Measurements from ENCODE around the gene GTF2A1L. TPM values are rescaled to one million over a fixed set of nuclear protein-coding genes. Genes with fewer than 3 reads are reported as not detected.

The GTF2A1L gene
- total RNA-seq, 1 experiment from 2014 or later, result 0.22 TPM

DNA sequence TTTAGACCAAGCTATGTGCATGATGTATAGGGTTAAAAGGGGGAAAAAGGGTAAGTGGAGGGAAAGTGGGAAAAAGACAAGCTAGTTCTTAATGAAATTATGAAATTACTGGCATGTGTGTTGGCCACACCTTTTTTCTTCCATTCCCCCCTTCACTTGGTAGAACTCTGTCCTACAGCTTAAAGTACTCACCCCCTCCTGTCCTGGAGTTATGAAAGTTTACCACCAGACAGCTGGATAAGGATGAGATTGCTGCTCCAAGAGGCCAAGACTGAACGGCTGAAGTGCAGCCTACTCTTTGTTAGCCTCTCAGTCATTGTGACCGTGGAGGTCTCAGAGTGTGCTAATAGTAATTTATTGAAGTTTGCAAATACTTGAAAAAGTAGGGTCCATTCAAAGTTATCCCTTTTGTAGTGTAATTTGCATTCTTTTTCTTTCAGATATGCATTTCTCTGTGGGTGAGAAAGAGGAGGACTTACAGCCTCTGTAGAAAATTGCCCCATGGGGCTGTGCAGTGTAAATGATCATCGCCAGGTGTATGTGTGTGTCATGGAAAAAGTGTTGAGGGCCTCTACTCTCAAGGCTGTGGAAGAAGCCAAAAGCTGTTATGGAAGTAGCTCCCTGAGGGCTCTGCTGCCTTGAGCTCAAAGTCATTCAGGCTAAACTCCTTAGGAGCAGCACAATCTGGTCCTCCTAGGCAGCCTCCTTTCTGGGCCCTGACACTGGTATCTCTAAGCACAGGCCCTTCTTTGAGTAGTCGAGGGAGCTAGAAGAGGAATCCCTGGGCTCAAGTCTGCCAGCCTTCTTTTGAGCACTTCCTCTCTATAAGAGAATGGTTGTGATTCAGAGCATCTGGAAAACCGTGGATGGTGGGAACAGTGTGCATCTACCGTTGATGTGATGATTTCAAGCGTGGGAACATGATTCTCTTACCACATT is 91.7 kb downstream of the GTF2A1L start:
- intact Hi-C loops (cut with micrococcal nuclease), result no loop called here
- no peaks in the 10 kb centered on the region for H3K9me2 ChIP-seq (ENCODE audit: insufficient read depth)
- no peaks in the 10 kb centered on the region for H4K20me1 ChIP-seq (ENCODE audit: insufficient read depth)
- H3K9ac ChIP-seq (ENCODE audit: low read length), result no peak overlapping the region
- DNase-seq (ENCODE audit: low read depth, low spot score) (no peak), ATAC-seq (no peak)
- H3K4me2 ChIP-seq (ENCODE audit: low read length), result no peak overlapping the region
- no peaks in the 10 kb centered on the region for H3K79me2 ChIP-seq (ENCODE audit: insufficient read depth, low read length)
- CTCF ChIA-PET, result no interaction called here
- POLR2A ChIA-PET, result interaction anchor here (0.5 kb wide), 1 partner anchor 9 kb away, joined by 3 read pairs; no protein-coding TSS in a partner anchor
- H3K4me1 ChIP-seq (ENCODE audit: control insufficient read depth in 1 of 2, insufficient read depth in 2 of 2, low read length in 2 of 2), result peaks cover 0 to 4% of the 10 kb centered on the region in 2 experiments; a peak in 1 of 4 replicates
- no TSS peak for BruUV-seq (replicated peaks)
- RAD21 ChIA-PET (ENCODE audit: low non-redundant PET in 1 of 2, low total read pairs in 2 of 2, uncharacterized antibody in 2 of 2, unreplicated experiment in 2 of 2), result no interaction called here
- no peak overlapping the region for H3K4me3 ChIP-seq (replicated peaks in 1 of 2; ENCODE audit: low read depth in 1 of 2, low read length in 2 of 2)
- TF ChIP-seq ZNF274 (IDR thresholded peaks at IDR 0.05; ENCODE audit: low read depth, low read length), result no peak
- TF ChIP-seq TCF7L2 (IDR thresholded peaks at IDR 0.05; ENCODE audit: borderline replicate concordance, extremely low read depth, insufficient read depth, insufficient read length), result no peak
- no peak for TF ChIP-seq EZH2 (IDR thresholded peaks at IDR 0.05)
- H3K9me3 ChIP-seq (ENCODE audit: control insufficient read depth in 1 of 2, insufficient read depth in 1 of 2, low read depth in 1 of 2, low read length in 2 of 2), result no peaks in the 10 kb centered on the region
- peaks cover 27% of the 10 kb centered on the region for H3K27me3 ChIP-seq (ENCODE audit: insufficient read depth, low read length)
- no peaks in the 10 kb centered on the region for H3K36me3 ChIP-seq (ENCODE audit: control insufficient read depth in 1 of 2, insufficient read depth in 2 of 2, low read length in 2 of 2)
- H2AFZ ChIP-seq (ENCODE audit: low read depth, low read length, poor library complexity, severe bottlenecking), result no peak overlapping the region
- no peak overlapping the region for H3K27ac ChIP-seq (ENCODE audit: low read depth, low read length)

DNA sequence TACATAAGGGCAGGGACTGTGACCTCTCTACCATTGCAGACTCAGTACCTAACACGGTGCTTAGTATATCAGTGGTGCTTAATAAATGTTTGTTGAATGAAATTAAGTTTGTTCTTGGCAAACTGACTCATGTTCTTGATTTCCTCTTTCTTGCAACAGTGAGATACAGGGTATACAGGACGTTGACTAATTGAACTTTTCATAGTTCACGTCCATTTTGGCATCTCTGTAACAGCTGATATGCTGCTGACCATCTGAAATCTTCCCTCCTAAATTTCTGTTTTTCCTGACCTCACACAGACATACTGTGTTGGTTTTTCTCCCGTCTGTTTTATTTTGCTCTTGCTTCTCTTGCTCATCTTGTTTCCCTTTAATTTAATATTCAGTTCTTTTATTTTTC is 93.7 kb downstream of the GTF2A1L start:
- Histone ChIP-seq H3K4me1 (ENCODE audit: control insufficient read depth in 1 of 2, insufficient read depth in 2 of 2, low read length in 2 of 2) (peaks cover 0 to 4% of the 10 kb centered on the region in 2 experiments; a peak in 1 of 4 replicates), H3K4me2 (ENCODE audit: low read length) (no peak overlapping the region), H3K9me3 (ENCODE audit: control insufficient read depth in 1 of 2, insufficient read depth in 1 of 2, low read depth in 1 of 2, low read length in 2 of 2) (no peaks in the 10 kb centered on the region), H3K27ac (ENCODE audit: low read depth, low read length) (no peak overlapping the region), H4K20me1 (ENCODE audit: insufficient read depth) (no peaks in the 10 kb centered on the region), H3K79me2 (ENCODE audit: insufficient read depth, low read length) (no peaks in the 10 kb centered on the region), H3K27me3 (ENCODE audit: insufficient read depth, low read length) (peaks cover 34% of the 10 kb centered on the region), H3K4me3 (replicated peaks in 1 of 2; ENCODE audit: low read depth in 1 of 2, low read length in 2 of 2) (no peak overlapping the region), H3K9me2 (ENCODE audit: insufficient read depth) (no peaks in the 10 kb centered on the region), H3K9ac (ENCODE audit: low read length) (no peak overlapping the region), H2AFZ (ENCODE audit: low read depth, low read length, poor library complexity, severe bottlenecking) (no peak overlapping the region), H3K36me3 (ENCODE audit: control insufficient read depth in 1 of 2, insufficient read depth in 2 of 2, low read length in 2 of 2) (no peaks in the 10 kb centered on the region)
- no peak for ATAC-seq
- DNase-seq (ENCODE audit: low read depth, low spot score), result no peak
- POLR2A ChIA-PET, result no interaction called here
- intact Hi-C loops (cut with micrococcal nuclease), result no loop called here
- BruUV-seq (replicated peaks), result no TSS peak
- TF ChIP-seq, protein P1, sequence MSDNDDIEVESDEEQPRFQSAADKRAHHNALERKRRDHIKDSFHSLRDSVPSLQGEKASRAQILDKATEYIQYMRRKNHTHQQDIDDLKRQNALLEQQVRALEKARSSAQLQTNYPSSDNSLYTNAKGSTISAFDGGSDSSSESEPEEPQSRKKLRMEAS (IDR thresholded peaks at IDR 0.05), result no peak
- no peak for TF ChIP-seq CEBPB (IDR thresholded peaks at IDR 0.05; ENCODE audit: low read depth)
- TF ChIP-seq, protein P2, sequence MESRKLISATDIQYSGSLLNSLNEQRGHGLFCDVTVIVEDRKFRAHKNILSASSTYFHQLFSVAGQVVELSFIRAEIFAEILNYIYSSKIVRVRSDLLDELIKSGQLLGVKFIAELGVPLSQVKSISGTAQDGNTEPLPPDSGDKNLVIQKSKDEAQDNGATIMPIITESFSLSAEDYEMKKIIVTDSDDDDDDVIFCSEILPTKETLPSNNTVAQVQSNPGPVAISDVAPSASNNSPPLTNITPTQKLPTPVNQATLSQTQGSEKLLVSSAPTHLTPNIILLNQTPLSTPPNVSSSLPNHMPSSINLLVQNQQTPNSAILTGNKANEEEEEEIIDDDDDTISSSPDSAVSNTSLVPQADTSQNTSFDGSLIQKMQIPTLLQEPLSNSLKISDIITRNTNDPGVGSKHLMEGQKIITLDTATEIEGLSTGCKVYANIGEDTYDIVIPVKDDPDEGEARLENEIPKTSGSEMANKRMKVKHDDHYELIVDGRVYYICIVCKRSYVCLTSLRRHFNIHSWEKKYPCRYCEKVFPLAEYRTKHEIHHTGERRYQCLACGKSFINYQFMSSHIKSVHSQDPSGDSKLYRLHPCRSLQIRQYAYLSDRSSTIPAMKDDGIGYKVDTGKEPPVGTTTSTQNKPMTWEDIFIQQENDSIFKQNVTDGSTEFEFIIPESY (IDR thresholded peaks at IDR 0.05; ENCODE audit: extremely low read depth, insufficient replicate concordance, low read length), result no peak
- TF ChIP-seq CBX3 (IDR thresholded peaks at IDR 0.05; ENCODE audit: low read depth), result no peak
- TF ChIP-seq, protein P3, sequence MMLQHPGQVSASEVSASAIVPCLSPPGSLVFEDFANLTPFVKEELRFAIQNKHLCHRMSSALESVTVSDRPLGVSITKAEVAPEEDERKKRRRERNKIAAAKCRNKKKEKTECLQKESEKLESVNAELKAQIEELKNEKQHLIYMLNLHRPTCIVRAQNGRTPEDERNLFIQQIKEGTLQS (IDR thresholded peaks at IDR 0.05), result no peak
- no peak for TF ChIP-seq SIN3A (IDR thresholded peaks at IDR 0.05; ENCODE audit: low read depth)
- no peak for TF ChIP-seq EZH2phosphoT487 (IDR thresholded peaks at IDR 0.05; ENCODE audit: borderline replicate concordance)
- TF ChIP-seq SP1 (IDR thresholded peaks at IDR 0.05; ENCODE audit: low read depth), result no peak
- CTCF ChIA-PET, result no interaction called here
- RAD21 ChIA-PET (ENCODE audit: low non-redundant PET in 1 of 2, low total read pairs in 2 of 2, uncharacterized antibody in 2 of 2, unreplicated experiment in 2 of 2), result no interaction called here
